C4-2B (cell line): ENCODE results near the gene PINLYP.

Experiments
- CTCF ChIP-seq: fragments of 450-650 bp; conservative IDR thresholded peaks from 2 replicates; pipeline ENCODE4 v1.5.1; 2017; ENCODE audit warnings: mild to moderate bottlenecking
- ZFX ChIP-seq: fragments of 450-650 bp; IDR thresholded peaks from 2 replicates; pipeline ENCODE4 v1.6.1; 2017

GRCh38 chr19:43628646-43629326 lies 53.2 kb downstream of the PINLYP start:
- TF ChIP-seq CTCF (no peak), ZFX (no peak)
